GM19099 (cell line): Measurements from ENCODE around the gene DLGAP4.
A peak's percentile ranks its signal among the peaks of the same experiment; 100 is the strongest.

Experiments
- POLR2A ChIP-seq: IDR thresholded peaks from 3 replicates; pipeline ENCODE4 v1.6.1; 2011; ENCODE audit warnings: low read depth; ENCODE audit not compliant: insufficient read length; ENCODE audit errors: extremely low read depth

The DLGAP4 gene

GRCh38 chr20:36463212-36464061, 157.3 kb downstream of the DLGAP4 start:
- TF ChIP-seq POLR2A, result no peak

GRCh38 chr20:36465109-36466080, 159.3 kb downstream of the DLGAP4 start:
- no peak for TF ChIP-seq POLR2A

GRCh38 chr20:36466089-36466488, 159.9 kb downstream of the DLGAP4 start:
- no peak for TF ChIP-seq POLR2A

DNA sequence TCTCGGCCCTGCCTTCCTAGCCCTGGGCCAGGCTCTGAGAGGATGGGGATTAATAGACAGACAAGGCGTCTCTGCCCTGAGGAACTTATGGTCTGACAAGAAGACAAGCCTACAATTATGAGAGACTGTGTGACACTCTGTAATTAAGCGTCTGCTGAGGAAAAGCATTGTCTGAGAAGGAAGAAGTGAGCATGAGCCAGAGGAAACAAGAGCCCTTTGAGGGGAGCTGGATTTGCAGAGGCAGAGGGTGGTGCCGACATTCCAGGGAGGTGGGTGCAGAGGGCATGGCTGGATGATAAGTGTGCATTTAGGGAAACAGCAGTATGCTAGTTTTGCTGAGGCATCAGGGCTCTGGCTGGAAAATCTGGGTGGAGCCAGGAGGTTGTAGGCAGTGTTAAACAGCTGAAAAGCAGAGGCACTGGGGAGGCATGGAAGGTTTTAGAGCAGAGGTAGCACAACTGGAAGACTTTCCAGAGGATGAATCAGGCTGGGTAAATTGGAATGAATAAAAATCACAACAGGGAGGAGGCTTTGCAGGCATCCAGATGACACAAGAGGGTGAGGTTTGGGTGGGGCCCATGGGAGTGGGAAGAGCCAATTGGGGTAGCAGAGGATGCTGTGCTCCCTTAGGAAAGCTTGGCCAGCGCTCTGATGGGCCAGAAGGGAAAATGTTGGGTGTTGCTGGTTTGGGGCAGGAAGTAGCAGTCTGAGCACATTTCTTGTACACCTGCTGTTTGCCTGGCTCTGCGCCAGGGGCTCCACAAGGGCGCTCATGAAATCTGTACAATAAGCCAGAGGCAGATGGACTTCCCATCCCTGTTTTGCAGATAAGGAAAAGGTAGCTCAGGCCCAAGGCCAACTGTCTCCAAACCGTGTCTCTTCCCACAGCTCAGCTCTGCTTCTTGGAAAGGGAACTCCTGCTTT, 161.2 kb downstream of the DLGAP4 start:
- no peak for TF ChIP-seq POLR2A

DNA sequence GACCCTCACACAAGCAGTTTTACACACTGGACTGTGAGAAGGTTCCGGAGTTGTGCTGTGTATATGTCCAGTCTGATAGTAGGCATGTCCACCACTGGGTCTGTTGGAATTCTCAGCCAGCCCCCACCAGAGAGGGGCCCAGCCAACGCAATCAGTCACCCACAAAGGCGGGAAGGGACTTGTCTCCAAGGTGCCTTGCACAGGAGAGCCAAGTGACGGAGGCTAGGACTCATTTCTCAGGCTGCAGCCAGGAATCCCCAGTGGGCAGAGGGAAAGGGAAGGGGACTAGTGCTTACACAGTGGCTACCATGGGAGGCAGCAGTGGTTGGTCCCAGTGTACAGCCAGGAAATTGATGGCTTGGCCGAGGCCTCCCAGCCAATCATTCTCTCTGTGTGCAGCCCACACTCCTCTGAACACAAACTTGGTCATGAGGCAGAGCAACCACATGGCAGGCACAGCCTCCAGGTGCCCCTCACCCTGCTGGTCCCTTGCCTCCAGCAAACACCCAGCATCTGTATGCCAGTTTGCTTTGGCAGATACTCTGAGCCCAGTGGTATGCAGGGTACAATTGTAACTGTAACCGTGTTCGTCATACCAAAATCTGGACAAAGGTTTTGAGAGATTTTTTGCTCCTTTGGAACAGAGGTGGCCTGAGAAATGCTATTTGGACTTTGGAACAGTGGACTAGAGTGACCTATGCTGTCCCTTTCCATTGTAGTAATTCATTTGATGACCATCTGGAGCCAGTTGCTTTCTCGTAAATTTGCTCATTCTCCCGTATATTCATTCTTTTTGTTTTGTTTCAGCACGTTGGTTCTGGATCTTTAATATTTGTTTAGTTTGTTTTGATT, 162.2 kb downstream of the DLGAP4 start:
- no peak for TF ChIP-seq POLR2A

DNA sequence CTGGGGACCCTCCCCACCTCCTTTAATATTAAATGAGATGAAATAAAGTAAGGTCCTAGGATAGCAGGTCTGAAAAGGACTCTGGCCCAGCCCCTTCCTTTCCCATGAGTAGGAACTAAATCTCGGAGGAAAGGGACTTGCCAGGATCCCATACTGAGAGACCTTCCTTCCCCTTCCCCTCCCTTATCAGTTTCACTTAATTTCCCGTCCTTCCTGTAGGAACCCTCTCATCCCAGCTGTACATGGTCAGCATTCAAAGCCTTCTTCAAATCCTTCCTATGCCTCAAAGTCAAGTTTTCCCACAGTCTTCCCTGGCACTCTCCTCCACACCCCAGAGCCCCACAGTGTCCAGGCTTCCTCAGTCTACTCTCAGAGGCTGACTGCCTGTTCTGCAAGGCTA, 163.8 kb downstream of the DLGAP4 start:
- no peak for TF ChIP-seq POLR2A

DNA sequence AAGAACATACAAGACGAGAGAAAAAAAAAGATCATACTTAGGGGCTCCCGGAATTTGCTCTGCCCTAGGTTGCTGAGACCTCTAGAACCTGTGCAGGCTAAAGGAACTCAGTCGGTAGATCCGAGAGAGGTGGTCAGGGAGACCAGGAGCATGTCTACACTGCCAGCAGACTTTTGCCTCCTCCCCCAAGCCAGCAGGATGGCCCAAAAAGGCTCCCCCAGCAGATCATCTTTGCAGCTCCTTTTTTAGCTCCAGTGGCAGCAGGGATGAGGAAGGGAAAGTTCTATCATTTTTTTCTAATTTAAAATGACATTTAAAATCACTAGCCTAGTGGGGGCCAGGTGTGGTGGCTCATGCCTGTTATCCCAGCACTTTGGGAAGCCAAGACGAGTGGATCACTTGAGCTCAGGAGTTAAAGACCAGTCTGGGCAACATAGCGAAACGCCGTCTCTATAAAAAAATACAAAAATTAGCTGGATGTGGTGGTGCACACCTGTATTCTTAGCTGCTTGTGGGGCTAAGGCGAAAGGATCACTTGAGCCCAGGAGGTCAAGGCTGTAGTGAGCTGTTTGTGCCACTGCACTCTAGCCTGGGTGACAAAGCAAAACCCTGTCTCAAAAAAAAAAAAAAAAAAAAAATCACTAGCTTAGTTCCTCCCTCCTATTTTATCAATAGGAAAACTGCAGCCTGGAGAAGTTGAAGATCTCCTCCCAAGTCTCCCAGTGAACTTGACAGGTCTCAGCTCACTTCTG, 165.9 kb downstream of the DLGAP4 start:
- no peak for TF ChIP-seq POLR2A

DNA sequence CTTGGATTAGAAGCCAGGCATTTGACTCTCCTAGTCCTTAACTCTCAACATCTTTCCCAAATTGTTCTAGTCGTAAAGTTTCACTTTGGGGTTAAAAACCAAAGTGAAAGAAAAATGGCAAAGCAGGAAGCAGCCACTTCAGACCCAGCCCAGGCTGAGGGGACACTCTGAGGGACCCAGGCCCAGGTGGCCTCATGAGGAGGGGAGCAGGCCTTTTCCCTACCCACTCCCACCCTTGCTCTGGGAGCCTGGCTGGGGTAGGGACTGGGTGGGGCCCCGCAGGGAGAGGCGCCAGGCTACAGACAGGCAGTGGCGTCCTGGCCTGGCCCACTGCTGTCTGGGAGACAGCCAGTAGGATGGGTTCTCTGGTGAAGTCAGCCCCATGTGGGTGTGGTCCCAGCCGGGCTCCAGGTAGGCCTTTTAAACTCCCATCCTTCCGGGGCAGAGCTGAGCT, 166.5 kb downstream of the DLGAP4 start:
- peak; percentile 14 for TF ChIP-seq POLR2A

- no peak for TF ChIP-seq POLR2A
These were observed 167.0 kb downstream of the DLGAP4 start for GRCh38 chr20:36473164-36473563.

- TF ChIP-seq POLR2A, result no peak
These were observed 168.4 kb downstream of the DLGAP4 start for GRCh38 chr20:36474563-36474962.

GRCh38 chr20:36477475-36477874, 171.3 kb downstream of the DLGAP4 start:
- no peak for TF ChIP-seq POLR2A

DNA sequence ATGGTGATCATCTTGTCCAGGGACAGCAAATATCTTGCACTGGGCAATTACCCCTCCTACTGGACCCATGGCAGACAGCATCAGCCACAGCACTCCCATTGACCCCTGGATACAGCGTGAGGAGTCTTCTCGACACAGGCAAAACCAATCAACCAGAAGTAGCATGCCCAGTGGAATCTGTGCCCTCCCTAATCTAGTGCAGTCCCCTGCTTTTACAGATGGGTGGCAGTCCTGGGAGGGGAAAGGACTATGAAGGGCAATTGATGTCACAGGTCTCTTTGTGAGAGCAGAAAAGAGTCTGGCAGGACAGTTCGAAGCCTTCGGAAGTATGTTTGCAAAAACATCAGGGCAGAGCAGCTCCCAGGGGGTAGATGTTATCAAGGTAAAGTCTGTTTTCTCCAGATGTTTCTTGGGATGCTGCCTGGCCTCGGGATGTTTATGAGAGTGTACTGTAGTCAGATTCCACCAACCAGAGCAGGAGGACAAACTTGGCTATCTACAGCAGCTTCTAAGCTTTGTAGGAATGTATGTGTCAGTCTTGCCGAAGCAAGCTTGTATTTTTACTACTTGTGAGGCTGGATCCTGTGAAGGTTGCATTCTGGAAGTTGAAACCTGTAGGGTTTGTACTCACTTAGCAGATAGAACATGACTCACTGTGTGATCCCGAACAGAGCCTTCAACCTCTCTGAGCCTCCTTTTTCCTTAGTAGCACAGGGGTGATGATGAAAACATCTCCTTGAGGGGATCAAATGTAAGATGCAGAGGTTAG, 172.2 kb downstream of the DLGAP4 start:
- no peak for TF ChIP-seq POLR2A
